ENCODE results near the gene SIPA1L2.

The SIPA1L2 gene

GRCh38 chr1:232622378-232622777 lies 7.6 kb downstream of the SIPA1L2 start:
- no peak overlapping the region for H3K4me2 ChIP-seq (ENCODE audit: low read length)
- H3K9me2 ChIP-seq (ENCODE audit: low read depth, low read length) = no peaks in the 10 kb centered on the region
- H3K4me1 ChIP-seq (ENCODE audit: insufficient read depth, low read length, severe bottlenecking) = no peaks in the 10 kb centered on the region
- no peak overlapping the region for H3K4me3 ChIP-seq (ENCODE audit: low read depth, low read length, poor library complexity, severe bottlenecking)
- no peak for TF ChIP-seq EZH2 (IDR thresholded peaks at IDR 0.05; ENCODE audit: borderline replicate concordance, low read length)
- no peak overlapping the region for H3K9ac ChIP-seq (ENCODE audit: low read length)
- H3K9me3 ChIP-seq (ENCODE audit: low read length) = no peaks in the 10 kb centered on the region
- no peaks in the 10 kb centered on the region for H3F3A ChIP-seq (ENCODE audit: insufficient read depth, low read length)
- no peaks in the 10 kb centered on the region for H3K27me3 ChIP-seq (ENCODE audit: insufficient read depth, low read length)
- H3K27ac ChIP-seq (ENCODE audit: low read depth, low read length, poor library complexity, severe bottlenecking) = no peak overlapping the region
- no peaks in the 10 kb centered on the region for H4K20me1 ChIP-seq (ENCODE audit: insufficient read depth, low read length)
- no peaks in the 10 kb centered on the region for H3K36me3 ChIP-seq (ENCODE audit: insufficient read depth, low read length)
- no peak overlapping the region for H2AFZ ChIP-seq (ENCODE audit: low read length)
- no peaks in the 10 kb centered on the region for H3K79me2 ChIP-seq (ENCODE audit: insufficient read depth, low read length)

- Histone ChIP-seq H3K27ac (ENCODE audit: low read depth, low read length, poor library complexity, severe bottlenecking) (no peak overlapping the region), H3K4me2 (ENCODE audit: low read length) (no peak overlapping the region), H3K9ac (ENCODE audit: low read length) (no peak overlapping the region)
These were observed 8.9 kb downstream of the SIPA1L2 start for GRCh38 chr1:232621050-232621449.

GRCh38 chr1:232620356-232620969 lies 9.5 kb downstream of the SIPA1L2 start:
- Histone ChIP-seq H3K4me2 (ENCODE audit: low read length) (no peak overlapping the region), H3K9me2 (ENCODE audit: low read depth, low read length) (no peaks in the 10 kb centered on the region), H3K27ac (ENCODE audit: low read depth, low read length, poor library complexity, severe bottlenecking) (no peak overlapping the region), H3K9ac (ENCODE audit: low read length) (no peak overlapping the region), H3K4me3 (ENCODE audit: low read depth, low read length, poor library complexity, severe bottlenecking) (no peak overlapping the region), H3F3A (ENCODE audit: insufficient read depth, low read length) (no peaks in the 10 kb centered on the region), H3K27me3 (ENCODE audit: insufficient read depth, low read length) (no peaks in the 10 kb centered on the region), H3K4me1 (ENCODE audit: insufficient read depth, low read length, severe bottlenecking) (no peaks in the 10 kb centered on the region), H3K36me3 (ENCODE audit: insufficient read depth, low read length) (no peaks in the 10 kb centered on the region), H3K79me2 (ENCODE audit: insufficient read depth, low read length) (no peaks in the 10 kb centered on the region), H4K20me1 (ENCODE audit: insufficient read depth, low read length) (no peaks in the 10 kb centered on the region), H2AFZ (ENCODE audit: low read length) (no peak overlapping the region), H3K9me3 (ENCODE audit: low read length) (no peaks in the 10 kb centered on the region)
- TF ChIP-seq EZH2 (IDR thresholded peaks at IDR 0.05; ENCODE audit: borderline replicate concordance, low read length) (no peak), CTCF (IDR thresholded peaks at IDR 0.05; ENCODE audit: low read length) (no peak)

More at GRCh38 chr1:232621050-232621449, 8.9 kb downstream of the SIPA1L2 start:
- H3K79me2 ChIP-seq (ENCODE audit: insufficient read depth, low read length) = no peaks in the 10 kb centered on the region
- H3K36me3 ChIP-seq (ENCODE audit: insufficient read depth, low read length) = no peaks in the 10 kb centered on the region
- no peak overlapping the region for H3K4me3 ChIP-seq (ENCODE audit: low read depth, low read length, poor library complexity, severe bottlenecking)
- TF ChIP-seq EZH2 (IDR thresholded peaks at IDR 0.05; ENCODE audit: borderline replicate concordance, low read length) = no peak
- no peak for TF ChIP-seq CTCF (IDR thresholded peaks at IDR 0.05; ENCODE audit: low read length)
- H3K27me3 ChIP-seq (ENCODE audit: insufficient read depth, low read length) = no peaks in the 10 kb centered on the region
- no peaks in the 10 kb centered on the region for H3F3A ChIP-seq (ENCODE audit: insufficient read depth, low read length)
- no peak overlapping the region for H2AFZ ChIP-seq (ENCODE audit: low read length)
- no peaks in the 10 kb centered on the region for H3K9me3 ChIP-seq (ENCODE audit: low read length)
- H4K20me1 ChIP-seq (ENCODE audit: insufficient read depth, low read length) = no peaks in the 10 kb centered on the region
- H3K9me2 ChIP-seq (ENCODE audit: low read depth, low read length) = no peaks in the 10 kb centered on the region
- no peaks in the 10 kb centered on the region for H3K4me1 ChIP-seq (ENCODE audit: insufficient read depth, low read length, severe bottlenecking)

GRCh38 chr1:232617237-232617636 lies 12.7 kb downstream of the SIPA1L2 start:
- H3K4me3 ChIP-seq (ENCODE audit: low read depth, low read length, poor library complexity, severe bottlenecking) = no peak overlapping the region
- no peaks in the 10 kb centered on the region for H3K79me2 ChIP-seq (ENCODE audit: insufficient read depth, low read length)
- no peaks in the 10 kb centered on the region for H3K9me3 ChIP-seq (ENCODE audit: low read length)
- no peaks in the 10 kb centered on the region for H4K20me1 ChIP-seq (ENCODE audit: insufficient read depth, low read length)
- no peaks in the 10 kb centered on the region for H3K36me3 ChIP-seq (ENCODE audit: insufficient read depth, low read length)
- no peaks in the 10 kb centered on the region for H3K9me2 ChIP-seq (ENCODE audit: low read depth, low read length)
- H3K27me3 ChIP-seq (ENCODE audit: insufficient read depth, low read length) = no peaks in the 10 kb centered on the region
- H3F3A ChIP-seq (ENCODE audit: insufficient read depth, low read length) = no peaks in the 10 kb centered on the region
- no peak for TF ChIP-seq EZH2 (IDR thresholded peaks at IDR 0.05; ENCODE audit: borderline replicate concordance, low read length)
- no peak for TF ChIP-seq CTCF (IDR thresholded peaks at IDR 0.05; ENCODE audit: low read length)
- H3K4me1 ChIP-seq (ENCODE audit: insufficient read depth, low read length, severe bottlenecking) = no peaks in the 10 kb centered on the region
- H3K27ac ChIP-seq (ENCODE audit: low read depth, low read length, poor library complexity, severe bottlenecking) = no peak overlapping the region
- no peak overlapping the region for H2AFZ ChIP-seq (ENCODE audit: low read length)
- no peak overlapping the region for H3K9ac ChIP-seq (ENCODE audit: low read length)
- no peak overlapping the region for H3K4me2 ChIP-seq (ENCODE audit: low read length)

Measured in OCI-LY1 (cell line).